Neural cell (in vitro differentiated cells): ENCODE data around the gene SMYD5.

Source experiments
- CTCF ChIP-seq: fragments of 450-650 bp; IDR thresholded peaks from 2 replicates; pipeline ENCODE4 v1.5.1; 2014; ENCODE audit warnings: antibody characterized with exemption, mild to moderate bottlenecking, moderate library complexity; ENCODE audit not compliant: poor library complexity, severe bottlenecking
- EP300 ChIP-seq: fragments of 450-650 bp; conservative IDR thresholded peaks from 2 replicates; pipeline ENCODE4 v1.6.1; 2014; ENCODE audit warnings: antibody characterized with exemption, mild to moderate bottlenecking, moderate library complexity; ENCODE audit not compliant: poor library complexity, severe bottlenecking
- EZH2 ChIP-seq: fragments of 200-600, 300-800 bp; shearing (Covaris generic), sonication (generic); IDR thresholded peaks from 2 replicates; pipeline ENCODE4 v1.6.1; 2014; ENCODE audit warnings: antibody characterized with exemption, low read length, borderline replicate concordance, mild to moderate bottlenecking; ENCODE audit not compliant: insufficient read depth, poor library complexity, severe bottlenecking
- MXI1 ChIP-seq: fragments of 450-650 bp; conservative IDR thresholded peaks from 2 replicates; pipeline ENCODE4 v1.6.1; 2014; ENCODE audit warnings: antibody characterized with exemption, mild to moderate bottlenecking; ENCODE audit not compliant: poor library complexity, severe bottlenecking
- POLR2AphosphoS5 ChIP-seq: IDR thresholded peaks from 2 replicates; pipeline ENCODE4 v1.6.1; 2012
- RAD21 ChIP-seq: fragments of 450-650 bp; conservative IDR thresholded peaks from 2 replicates; pipeline ENCODE4 v1.6.1; 2014; ENCODE audit warnings: antibody characterized with exemption, mild to moderate bottlenecking, moderate library complexity
- REST ChIP-seq: IDR thresholded peaks from 2 replicates; pipeline ENCODE4 v1.6.1; 2012; ENCODE audit warnings: borderline replicate concordance
- SMC3 ChIP-seq: fragments of 450-650 bp; conservative IDR thresholded peaks from 2 replicates; pipeline ENCODE4 v1.6.1; 2014; ENCODE audit warnings: antibody characterized with exemption, mild to moderate bottlenecking, moderate library complexity; ENCODE audit not compliant: poor library complexity
- TAF1 ChIP-seq: IDR thresholded peaks from 2 replicates; pipeline ENCODE4 v1.6.1; 2012; ENCODE audit warnings: low read depth

DNA sequence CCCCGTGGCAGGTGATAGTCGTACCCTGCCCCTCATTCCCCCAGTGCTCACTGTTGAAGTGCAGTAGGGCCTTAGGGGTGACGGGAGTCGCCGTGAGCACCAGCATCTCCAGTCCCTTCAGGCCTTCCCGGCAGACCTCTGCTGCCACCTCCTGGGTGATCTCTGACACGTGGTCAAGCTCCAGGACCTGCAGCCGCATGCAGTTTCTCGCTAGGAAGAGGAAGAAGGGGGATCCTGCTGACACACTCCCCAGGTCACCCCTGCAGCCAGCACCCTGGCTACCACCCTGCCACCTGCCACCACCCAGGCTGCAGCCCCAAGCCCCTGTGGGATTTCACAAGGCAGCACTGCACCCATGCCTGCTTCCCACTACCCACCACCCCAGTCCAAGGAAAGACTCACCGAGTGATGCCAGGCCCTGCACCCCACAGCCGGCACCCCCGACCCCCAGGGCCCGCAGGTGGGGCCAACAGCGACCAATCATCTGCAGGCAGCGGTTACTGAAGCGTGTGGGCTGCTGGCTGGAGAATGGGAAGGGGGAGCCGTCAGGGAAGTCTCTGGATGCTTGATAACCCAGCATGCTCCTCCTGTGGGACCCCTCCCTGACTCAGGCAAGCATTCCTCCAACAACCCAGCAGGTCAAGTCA is 46.4 kb downstream of the SMYD5 start:
- TF ChIP-seq CTCF (no peak), REST (no peak), POLR2AphosphoS5 (no peak), SMC3 (no peak), TAF1 (no peak), EP300 (no peak), EZH2 (no peak), RAD21 (no peak), MXI1 (no peak)
